Endothelial cell of umbilical vein (primary cell): ENCODE results near the gene IPO13. TPM values are rescaled to one million over a fixed set of nuclear protein-coding genes. Genes with fewer than 3 reads are reported as not detected.
A peak's percentile ranks its signal among the peaks of the same experiment; 100 is the strongest.

Experiments
- BruUV-seq: library from RNA; stranded (reverse); fragments of 400-500 nt; replicated peaks from 2 replicates; lab custom pipeline; 2021; lab: Mats Ljungman, UMichigan
- CTCF ChIA-PET: fragments of 300-600, 350-600 bp; sonication (Branson Sonifier 250); formaldehyde crosslinking; loops from one replicate; lab custom pipeline; 2021; ENCODE audit warnings: antibody characterized with exemption, inconsistent platforms; lab: Charles Lee
- POLR2A ChIA-PET: fragments of 300-600, 350-600 bp; sonication (Branson Sonifier 250); formaldehyde crosslinking; loops from one replicate; lab custom pipeline; 2021; ENCODE audit warnings: antibody characterized with exemption, inconsistent platforms; lab: Charles Lee
- DNase-seq: peaks from one replicate; pipeline ENCODE4 v3.0.0-alpha.2; 2011; ENCODE audit warnings: low read depth, low spot score
- FAIRE-seq: peaks from 2 replicates; lab custom pipeline; 2011; peaks lifted over from hg19 to GRCh38; lab: Jason Lieb, UNC
- H2AFZ ChIP-seq: 2 replicates; pipeline ENCODE4 v1.6.0; 2012; ENCODE audit warnings: low read depth, low read length, control low read depth, inconsistent platforms
- H3K27ac ChIP-seq: 2 replicates; pipeline ENCODE4 v1.5.1; 2011; ENCODE audit warnings: low read depth, mild to moderate bottlenecking, control low read depth, low read length, moderate library complexity; ENCODE audit not compliant: insufficient read depth
- H3K27me3 ChIP-seq, 2 experiments: 2 replicates each; pipeline versions ENCODE4 v1.6.0 to v1.6.1; 2011; ENCODE audit warnings: low read length in 2 of 2, mixed read lengths in 1 of 2; ENCODE audit not compliant: control insufficient read depth in 2 of 2, insufficient read depth in 2 of 2
- H3K36me3 ChIP-seq, 2 experiments: 2 replicates in 1 of 2; 3 replicates in 1 of 2; pipeline ENCODE4 v1.5.1; 2011; ENCODE audit warnings: low read length in 2 of 2, mild to moderate bottlenecking in 1 of 2, moderate library complexity in 1 of 2; ENCODE audit not compliant: control insufficient read depth in 2 of 2, insufficient read depth in 2 of 2; ENCODE audit errors: extremely low read depth in 1 of 2
- H3K4me1 ChIP-seq: 3 replicates; pipeline ENCODE4 v1.5.1; 2011; ENCODE audit warnings: mild to moderate bottlenecking, low read length; ENCODE audit not compliant: control insufficient read depth, insufficient read depth; ENCODE audit errors: extremely low read depth
- H3K4me2 ChIP-seq: 2 replicates; pipeline ENCODE4 v1.6.1; 2011; ENCODE audit warnings: low read length, control low read depth, mixed read lengths; ENCODE audit not compliant: insufficient read depth
- H3K4me3 ChIP-seq, 3 experiments: fragments of 200-600 bp in 1 of 3; sonication (generic), shearing (Covaris generic) in 1 of 3; replicated peaks in 1 of 3; 2 replicates each; pipeline ENCODE4 v1.5.1; 2011 to 2016; ENCODE audit warnings: control low read depth in 3 of 3, low read length in 3 of 3, mild to moderate bottlenecking in 2 of 3, inconsistent platforms in 1 of 3, low read depth in 1 of 3, moderate library complexity in 1 of 3; ENCODE audit not compliant: insufficient read depth in 1 of 3
- H3K79me2 ChIP-seq: 2 replicates; pipeline ENCODE4 v1.6.0; 2012; ENCODE audit warnings: low read length, inconsistent platforms; ENCODE audit not compliant: control insufficient read depth, insufficient read depth
- H3K9ac ChIP-seq: replicated peaks from 2 replicates; pipeline ENCODE3; 2011; ENCODE audit warnings: low read length, control low read depth; ENCODE audit not compliant: insufficient read depth; ENCODE audit errors: extremely low read depth
- H3K9me1 ChIP-seq: replicated peaks from 3 replicates; pipeline ENCODE4 v1.6.0; 2011; ENCODE audit warnings: mild to moderate bottlenecking, low read length; ENCODE audit not compliant: control insufficient read depth, insufficient read depth; ENCODE audit errors: extremely low read depth
- H3K9me3 ChIP-seq: replicated peaks from 2 replicates; pipeline ENCODE4 v1.5.1; 2012; ENCODE audit warnings: low read length, inconsistent platforms; ENCODE audit not compliant: control insufficient read depth, insufficient read depth
- H4K20me1 ChIP-seq: replicated peaks from 2 replicates; pipeline ENCODE3; 2011; ENCODE audit warnings: mild to moderate bottlenecking, low read length; ENCODE audit not compliant: control insufficient read depth, insufficient read depth; ENCODE audit errors: extremely low read depth
- POLR2A ChIP-seq: IDR thresholded peaks from 2 replicates; pipeline ENCODE4 v1.6.1; 2012; ENCODE audit warnings: low read depth, mild to moderate bottlenecking, control low read depth, low read length
- dilution Hi-C: fragments of 300-500 bp; cut with MboI; formaldehyde crosslinking; loops from one replicate; pipeline ENCODE4 v1.15.0; 2019; ENCODE audit warnings: low sequenced_read_pairs; ENCODE audit not compliant: extremely low pct_ligation_motif_present
- intact Hi-C: fragments of 100-400 bp; cut with micrococcal nuclease; formaldehyde crosslinking; loops from one replicate; pipeline ENCODE4 v1.10.0; 2022
- polyA plus RNA-seq, 4 experiments: library from polyadenylated mRNA; depleted of rRNA in 3 of 4; stranded (reverse) in 3 of 4; unstranded in 1 of 4; fragments of >200 nt; gene quantifications; 2 replicates each; pipeline versions ENCODE4 v1.2.1 to v1.2.3, GENCODE V29; 2011 to 2012; ENCODE audit warnings: missing spikeins in 1 of 4
- total RNA-seq: library from RNA; stranded (reverse); gene quantifications from 2 replicates; pipeline ENCODE4 v1.2.3, GENCODE V29; 2021
- TF ChIP-seq, protein P1 (sequence below): IDR thresholded peaks from 2 replicates; pipeline ENCODE4 v1.6.1; 2011; ENCODE audit not compliant: insufficient read depth, insufficient read length
- TF ChIP-seq, protein P2 (sequence below), 2 donors: IDR thresholded peaks; 1 replicate in 1 of 2; 2 replicates in 1 of 2; pipeline ENCODE4 v1.5.1; 2011; ENCODE audit warnings: low read length in 2 of 2, mild to moderate bottlenecking in 2 of 2, moderate library complexity in 2 of 2, control low read depth in 1 of 2, inconsistent platforms in 1 of 2, low read depth in 1 of 2; ENCODE audit not compliant: insufficient read depth in 1 of 2; ENCODE audit errors: extremely low read depth in 1 of 2

The IPO13 gene
- total and polyA plus RNA-seq, 2 donors (not counting 3 experiments of a cell fraction or from before 2014, with no cell fraction given) = 28.9 to 29.3 TPM

DNA sequence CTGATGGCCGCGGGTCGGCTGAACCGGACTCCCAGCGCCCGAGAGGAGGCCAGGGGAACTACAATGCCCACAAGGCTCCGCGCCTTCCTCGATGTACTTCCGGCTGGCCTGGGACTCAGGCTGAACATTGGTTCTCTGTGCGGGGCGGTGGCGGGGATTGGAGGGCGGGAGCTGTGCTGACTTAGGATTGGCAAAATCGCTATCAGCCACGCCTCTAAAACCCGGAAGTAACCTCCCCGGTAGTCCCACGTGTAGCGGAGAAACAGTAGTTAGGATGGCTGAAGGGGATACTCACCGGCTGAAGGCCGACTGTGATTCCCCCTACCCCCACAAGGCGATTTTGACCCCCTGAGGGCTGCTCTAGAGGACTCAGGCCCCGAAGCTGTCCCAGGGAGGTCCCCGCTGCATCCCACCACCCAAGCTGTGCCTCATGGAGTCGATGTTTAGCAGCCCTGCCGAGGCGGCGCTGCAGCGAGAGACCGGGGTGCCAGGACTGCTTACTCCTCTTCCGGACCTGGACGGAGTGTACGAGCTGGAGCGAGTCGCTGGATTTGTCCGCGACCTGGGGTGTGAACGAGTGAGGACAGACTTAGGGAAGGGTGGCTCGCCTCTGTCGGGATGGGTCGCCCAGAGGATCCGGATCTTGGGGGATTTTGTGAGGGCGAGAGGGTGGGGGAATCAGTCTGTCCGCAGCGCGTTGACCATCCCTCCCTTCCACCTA lies 23.2 kb downstream of the IPO13 start, which contains the start of gene DPH2:
TSS of gene DPH2 (plus strand) at position 265 of the 721 bp plus-strand sequence. CDS start at position 431, 166 bp downstream.
- Histone ChIP-seq H4K20me1 (no peaks in the 10 kb centered on the region), H3K4me2 (peak within 1 kb of the TSS; percentile 70), H3K9ac (peak within 1 kb of the TSS; percentile 26), H3K4me3 (peak within 1 kb of the TSS; percentile 49 to 87 (median 60)), H3K27ac (no peak within 1 kb of the TSS), H3K36me3 (peaks cover 0 to 14% of the 10 kb centered on the region in 2 experiments), H2AFZ (peak within 1 kb of the TSS; percentile 74), H3K9me3 (no peaks in the 10 kb centered on the region), H3K9me1 (no peaks in the 10 kb centered on the region), H3K79me2 (peaks cover 5% of the 10 kb centered on the region), H3K27me3 (no peaks in the 10 kb centered on the region), H3K4me1 (peaks cover 12% of the 10 kb centered on the region)
- ChIA-PET POLR2A (interaction anchor here (0.7 to 1.4 kb wide), 2 partner anchors 61 to 320 kb away, joined by 3 read pairs; partner anchors contain the start of genes KDM4A and SLC6A9), CTCF (interaction anchor here (0.8 to 0.9 kb wide), 2 partner anchors 24 to 207 kb away, joined by 4 read pairs; no protein-coding TSS in a partner anchor)
- dilution Hi-C loops = no loop called here
- intact Hi-C loops = loop anchor here (1.0 to 2.0 kb wide), 2 partner anchors 24 to 61 kb away; partner anchors contain the start of genes IPO13 and SLC6A9
- FAIRE-seq (peak; percentile 100), DNase-seq (peak; percentile 98)
- BruUV-seq = TSS peak; percentile 53
- TF ChIP-seq, protein P1, sequence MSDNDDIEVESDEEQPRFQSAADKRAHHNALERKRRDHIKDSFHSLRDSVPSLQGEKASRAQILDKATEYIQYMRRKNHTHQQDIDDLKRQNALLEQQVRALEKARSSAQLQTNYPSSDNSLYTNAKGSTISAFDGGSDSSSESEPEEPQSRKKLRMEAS = peak; percentile 88
- TF ChIP-seq POLR2A = peak; percentile 69
- TF ChIP-seq, protein P2, sequence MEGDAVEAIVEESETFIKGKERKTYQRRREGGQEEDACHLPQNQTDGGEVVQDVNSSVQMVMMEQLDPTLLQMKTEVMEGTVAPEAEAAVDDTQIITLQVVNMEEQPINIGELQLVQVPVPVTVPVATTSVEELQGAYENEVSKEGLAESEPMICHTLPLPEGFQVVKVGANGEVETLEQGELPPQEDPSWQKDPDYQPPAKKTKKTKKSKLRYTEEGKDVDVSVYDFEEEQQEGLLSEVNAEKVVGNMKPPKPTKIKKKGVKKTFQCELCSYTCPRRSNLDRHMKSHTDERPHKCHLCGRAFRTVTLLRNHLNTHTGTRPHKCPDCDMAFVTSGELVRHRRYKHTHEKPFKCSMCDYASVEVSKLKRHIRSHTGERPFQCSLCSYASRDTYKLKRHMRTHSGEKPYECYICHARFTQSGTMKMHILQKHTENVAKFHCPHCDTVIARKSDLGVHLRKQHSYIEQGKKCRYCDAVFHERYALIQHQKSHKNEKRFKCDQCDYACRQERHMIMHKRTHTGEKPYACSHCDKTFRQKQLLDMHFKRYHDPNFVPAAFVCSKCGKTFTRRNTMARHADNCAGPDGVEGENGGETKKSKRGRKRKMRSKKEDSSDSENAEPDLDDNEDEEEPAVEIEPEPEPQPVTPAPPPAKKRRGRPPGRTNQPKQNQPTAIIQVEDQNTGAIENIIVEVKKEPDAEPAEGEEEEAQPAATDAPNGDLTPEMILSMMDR (IDR thresholded peaks at IDR 0.05; ENCODE audit: extremely low read depth in 1 of 2, insufficient read depth in 1 of 2, low read depth in 1 of 2, low read length in 2 of 2) = no peak
